Choroid plexus epithelial cell (primary cell): ENCODE data around the gene TRAF2.

Experiments
- DNase-seq: peaks from one replicate; pipeline ENCODE4 v3.0.0-alpha.2; 2010; ENCODE audit warnings: low read depth
- H3K4me3 ChIP-seq: 2 replicates; pipeline ENCODE4 v1.5.1; 2011; ENCODE audit warnings: low read depth, mild to moderate bottlenecking, control low read depth, low read length, moderate library complexity
- CTCF ChIP-seq: conservative IDR thresholded peaks from 2 replicates; pipeline ENCODE4 v1.5.1; 2011; ENCODE audit warnings: low read depth, mild to moderate bottlenecking, control low read depth, inconsistent platforms, low read length, moderate library complexity

TRAF2 gene

GRCh38 chr9:136927343-136928271 lies 41.3 kb downstream of the TRAF2 start:
- DNase-seq: peak; percentile 55
- no peak for TF ChIP-seq CTCF
- no peak overlapping the region for H3K4me3 ChIP-seq

GRCh38 chr9:136928591-136928990 lies 42.3 kb downstream of the TRAF2 start:
- TF ChIP-seq CTCF: no peak
- H3K4me3 ChIP-seq: no peak overlapping the region
- DNase-seq: no peak

- no peak for TF ChIP-seq CTCF
- DNase-seq: no peak
- no peak overlapping the region for H3K4me3 ChIP-seq
Observed at GRCh38 chr9:136930014-136930413, 43.7 kb downstream of the TRAF2 start.

GRCh38 chr9:136931611-136932130 lies 45.4 kb downstream of the TRAF2 start:
- no peak for TF ChIP-seq CTCF
- no peak overlapping the region for H3K4me3 ChIP-seq
- no peak for DNase-seq

- no peak overlapping the region for H3K4me3 ChIP-seq
- TF ChIP-seq CTCF: no peak
- no peak for DNase-seq
Observed at GRCh38 chr9:136934277-136934676, 48.0 kb downstream of the TRAF2 start.

GRCh38 chr9:136935651-136936050 lies 49.3 kb downstream of the TRAF2 start:
- no peak for DNase-seq
- no peak overlapping the region for H3K4me3 ChIP-seq
- no peak for TF ChIP-seq CTCF
